DMS114 treated with DMSO at 0.1 percent for 48 hours (cell line): ENCODE results near the gene ARSB.
"Not testable (repeated sequence)": the region's sequence is repeated elsewhere in the genome, so short reads cannot be mapped to it uniquely, and the experiment has no call there.

ENCODE experiments used
- DNase-seq: peaks from one replicate; lab custom pipeline; 2025; ENCODE audit not compliant: unreplicated experiment; lab: John Stamatoyannopoulos, UW

The ARSB gene

DNA sequence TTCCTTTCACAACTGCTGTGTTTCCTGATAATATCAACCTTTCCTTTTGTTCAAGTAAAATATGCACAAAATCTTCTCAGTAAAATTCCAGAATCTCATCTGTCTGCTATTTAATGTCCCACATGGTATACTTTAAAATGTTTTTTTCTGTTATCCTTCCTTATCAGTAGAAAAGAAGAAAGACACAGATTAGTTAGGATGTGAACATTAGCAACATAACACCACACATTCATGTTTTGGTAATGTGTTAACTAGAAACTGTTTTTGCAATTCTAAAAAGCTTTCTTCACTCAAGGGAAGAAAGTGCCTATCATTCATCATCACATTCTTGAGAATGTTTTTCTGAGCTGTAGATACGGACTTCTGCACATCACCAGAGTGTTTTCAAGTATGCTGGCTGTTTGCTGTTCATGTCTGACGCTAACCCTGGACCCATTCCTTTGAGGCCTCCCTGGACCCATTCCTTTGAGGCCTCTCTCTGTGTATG lies 10.5 kb upstream of the ARSB start:
- no peak for DNase-seq

DNA sequence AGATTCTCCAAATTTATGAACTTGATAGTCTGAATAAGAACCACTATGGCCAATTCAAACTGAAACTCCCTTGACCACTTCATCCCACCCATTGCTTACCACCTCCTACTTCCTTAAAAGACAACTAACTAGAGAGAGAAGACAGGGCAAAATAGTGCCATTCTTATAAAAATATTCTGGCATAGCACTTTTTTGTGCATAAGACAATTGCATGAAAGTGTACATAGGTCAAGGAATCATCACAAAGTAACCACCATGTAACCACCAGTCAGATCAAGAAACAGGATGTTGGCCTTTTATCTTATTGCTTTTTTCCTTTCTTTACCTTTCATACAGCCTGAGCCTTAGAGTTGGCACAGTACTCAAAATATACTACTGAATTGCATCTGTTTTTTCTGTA lies 8.1 kb upstream of the ARSB start:
- no peak for DNase-seq

DNA sequence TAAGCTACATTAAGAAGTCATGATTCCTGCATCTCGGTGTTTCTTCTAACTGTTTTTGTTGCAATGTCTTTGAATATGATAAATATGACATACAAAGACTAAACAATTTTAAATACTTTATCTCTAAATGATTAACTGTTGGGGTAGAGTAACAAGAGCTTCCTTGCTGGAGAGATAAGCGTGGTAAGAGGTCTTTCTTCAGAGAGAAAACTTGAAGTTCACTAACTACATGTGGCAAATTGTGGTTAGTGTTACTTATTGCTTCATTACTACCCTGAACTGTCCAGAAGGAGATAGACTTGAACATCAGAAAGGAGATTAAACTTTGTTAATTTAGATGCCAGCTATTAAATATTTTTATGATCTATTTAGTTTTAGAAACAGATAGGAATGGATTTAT lies 7.0 kb upstream of the ARSB start:
- no peak for DNase-seq

- DNase-seq: no peak
Observed at GRCh38 chr5:78989080-78989479, 4.0 kb upstream of the ARSB start.

DNA sequence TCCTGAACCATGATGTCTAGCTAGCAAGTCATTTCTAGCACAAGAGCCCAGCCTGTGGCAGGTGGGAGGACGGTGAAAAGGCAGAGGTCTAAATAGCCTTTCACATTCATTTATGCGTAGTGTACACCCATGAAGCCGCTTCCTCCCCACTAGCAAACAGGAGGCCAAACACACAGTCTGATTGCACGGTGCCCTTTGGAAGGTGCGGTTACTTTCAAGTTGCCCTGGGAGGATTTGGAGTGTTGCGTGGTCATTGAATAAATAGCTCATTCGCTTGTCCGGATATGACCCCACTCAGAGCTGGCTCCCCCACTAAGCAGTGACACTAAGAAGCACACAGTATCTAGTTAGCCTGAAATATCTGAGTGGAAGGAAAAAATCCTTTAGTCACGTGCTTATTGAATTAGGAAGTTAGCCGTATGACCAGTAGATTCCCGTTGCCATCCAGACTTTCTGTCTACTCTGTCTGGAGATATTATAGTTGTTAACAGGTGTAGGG lies 664 bp upstream of the ARSB start:
- DNase-seq: no peak

DNA sequence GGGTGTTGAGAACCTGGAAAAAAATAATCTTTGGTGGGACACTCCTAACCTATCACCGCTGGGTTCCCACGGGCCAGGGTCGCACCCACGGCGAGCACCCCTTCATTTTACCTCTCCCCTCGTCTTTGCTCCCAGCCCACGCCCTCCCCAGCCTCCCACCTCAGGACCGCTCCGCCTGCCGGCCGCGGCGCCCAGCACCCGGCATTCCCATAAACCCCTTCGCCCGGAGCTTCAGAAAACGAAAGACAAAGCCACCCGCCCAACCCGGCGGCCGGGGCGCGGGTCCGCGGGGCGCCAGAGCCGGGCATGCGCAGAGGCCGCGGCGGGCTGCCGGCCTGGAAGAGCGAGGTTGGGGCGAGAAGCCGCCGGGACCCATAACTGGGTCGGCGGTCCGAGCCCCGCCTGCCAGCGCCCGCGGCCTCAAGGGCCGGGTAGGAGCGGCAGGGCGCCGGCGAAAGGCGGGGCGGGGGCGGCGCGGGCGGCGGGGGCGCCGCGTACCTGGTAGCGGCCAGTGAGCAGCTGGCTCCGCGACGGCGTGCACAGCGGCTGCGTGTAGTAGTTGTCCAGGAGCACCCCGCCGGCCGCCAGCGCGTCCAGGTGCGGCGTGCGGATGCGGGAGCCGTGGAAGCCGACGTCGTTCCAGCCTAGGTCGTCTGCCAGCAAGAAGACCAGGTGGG lies 533 bp downstream of the ARSB start:
- peak; percentile 69 for DNase-seq

DNA sequence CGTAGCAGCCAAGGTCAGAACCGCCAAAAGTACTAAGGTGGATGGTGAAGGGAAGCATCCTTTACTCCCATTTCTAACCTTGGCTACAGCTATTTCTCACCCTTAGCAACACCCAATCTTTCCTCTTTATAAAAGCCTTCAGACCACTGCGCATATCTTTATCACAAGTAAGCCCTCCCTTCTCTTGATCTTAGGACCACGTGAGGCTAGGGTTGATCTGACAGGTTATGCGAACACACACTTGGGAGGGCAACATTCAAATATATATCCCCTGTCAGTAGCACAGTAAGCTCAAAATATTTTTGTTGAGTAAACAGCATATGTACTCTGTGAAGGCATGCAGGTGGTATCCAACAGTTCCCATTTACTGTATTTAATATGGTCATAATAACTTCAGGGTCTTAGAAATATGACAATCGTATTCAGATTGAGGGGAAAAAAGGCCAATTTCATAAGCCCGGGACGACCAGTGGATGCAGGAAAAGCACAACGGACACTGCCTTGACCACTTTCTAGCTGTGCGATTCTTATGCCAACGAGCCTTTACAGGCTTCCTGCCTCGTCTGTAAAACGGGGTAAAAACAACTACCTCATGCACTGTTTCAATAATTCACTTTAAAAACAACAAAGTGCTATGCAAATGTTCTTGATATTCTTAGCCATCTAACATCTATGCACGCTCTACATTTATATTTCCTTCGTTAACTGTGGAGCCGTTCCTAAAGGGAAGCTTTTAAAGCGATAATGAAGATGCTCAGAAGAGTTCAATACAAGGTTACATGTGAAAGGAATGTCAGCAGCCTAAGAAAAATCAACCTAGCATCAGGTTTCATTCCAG lies 1.3 kb downstream of the ARSB start:
- no peak for DNase-seq

- DNase-seq: not testable (repeated sequence)
Observed at GRCh38 chr5:78983194-78983593, 1.9 kb downstream of the ARSB start.

DNA sequence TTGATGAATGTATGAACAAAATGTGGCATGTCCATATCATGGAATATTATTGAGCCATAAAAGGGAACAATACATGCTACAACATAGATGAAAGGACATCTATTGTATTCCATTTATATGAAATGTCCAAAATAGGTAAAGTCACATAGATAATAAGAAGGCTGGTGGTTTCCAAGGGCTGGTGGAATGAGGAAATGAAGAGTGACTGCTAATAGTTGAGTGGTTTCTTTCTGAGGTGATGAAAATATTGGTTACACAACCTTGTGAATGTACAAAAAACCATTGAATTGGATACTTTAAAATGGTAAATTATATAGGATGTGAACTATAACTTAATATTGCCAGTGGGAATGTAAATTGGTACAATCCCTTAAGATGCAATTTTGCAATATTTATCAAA lies 5.2 kb downstream of the ARSB start:
- no peak for DNase-seq

- no peak for DNase-seq
Observed at GRCh38 chr5:78979117-78979742, 5.9 kb downstream of the ARSB start.

GRCh38 chr5:78975035-78975434 lies 10.1 kb downstream of the ARSB start:
- no peak for DNase-seq

DNA sequence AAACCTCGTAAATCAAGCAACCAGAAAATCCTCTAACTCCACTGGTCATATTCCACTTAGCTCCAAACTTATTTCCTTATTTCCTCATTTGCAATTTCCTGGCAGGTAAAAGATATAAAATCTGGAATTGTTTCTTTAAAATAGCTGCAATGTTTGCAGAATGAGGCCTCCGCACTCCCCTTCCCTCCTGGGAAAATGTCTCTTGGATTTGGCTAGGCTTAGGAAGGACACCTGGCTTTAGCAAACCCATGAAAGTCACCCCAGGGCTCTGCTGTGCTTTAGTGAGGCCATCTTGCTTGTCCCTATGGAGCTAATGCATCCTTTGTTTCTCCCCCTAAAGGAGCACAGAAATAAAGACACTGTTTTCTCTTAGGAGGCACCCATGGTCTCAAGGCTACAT lies 10.5 kb downstream of the ARSB start:
- DNase-seq: no peak

GRCh38 chr5:78974011-78974410 lies 11.1 kb downstream of the ARSB start:
- DNase-seq: no peak

- DNase-seq: no peak
Observed at GRCh38 chr5:78972654-78973428, 12.3 kb downstream of the ARSB start.

GRCh38 chr5:78971998-78972397 lies 13.1 kb downstream of the ARSB start:
- no peak for DNase-seq

GRCh38 chr5:78968781-78969180 lies 16.3 kb downstream of the ARSB start:
- no peak for DNase-seq

DNA sequence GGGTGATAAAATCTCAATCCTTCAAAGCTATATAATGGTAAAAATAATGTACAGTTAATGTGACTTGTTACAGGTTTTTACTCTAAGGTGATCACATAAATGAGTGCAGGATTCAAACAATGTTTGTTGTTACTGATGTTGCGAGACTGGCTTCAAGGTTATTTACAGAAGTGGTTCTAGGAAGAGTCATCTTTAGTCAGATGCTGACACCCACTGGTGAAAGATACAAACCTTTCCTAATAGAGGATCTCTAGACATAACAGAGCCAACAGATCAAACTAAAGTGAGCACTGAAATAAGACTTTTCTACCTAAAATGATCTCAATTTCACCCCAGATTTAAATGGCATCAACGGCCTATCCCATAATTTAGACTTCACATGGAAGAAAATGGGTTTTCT lies 20.2 kb downstream of the ARSB start:
- DNase-seq: peak; percentile 39

DNA sequence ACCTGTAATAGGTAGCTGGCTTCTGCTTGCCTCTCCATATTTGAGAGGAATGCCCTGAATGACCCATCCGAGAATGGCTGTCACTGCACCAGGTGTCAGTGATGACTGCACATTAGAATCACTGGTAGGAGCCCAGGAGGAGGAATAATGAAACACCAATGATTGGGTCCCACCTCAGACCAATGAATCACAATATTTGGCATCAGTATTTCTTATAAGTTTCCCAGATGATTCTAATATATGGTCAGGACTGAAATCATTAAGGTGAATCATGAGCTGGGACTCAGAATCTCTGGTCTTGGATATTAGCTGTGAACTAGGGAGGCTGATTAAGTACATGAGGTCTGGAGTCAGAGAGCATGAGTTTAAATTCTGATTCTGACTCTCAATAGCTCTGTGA lies 23.4 kb downstream of the ARSB start:
- DNase-seq: no peak

- no peak for DNase-seq
Observed at GRCh38 chr5:78959767-78960166, 25.3 kb downstream of the ARSB start.

DNA sequence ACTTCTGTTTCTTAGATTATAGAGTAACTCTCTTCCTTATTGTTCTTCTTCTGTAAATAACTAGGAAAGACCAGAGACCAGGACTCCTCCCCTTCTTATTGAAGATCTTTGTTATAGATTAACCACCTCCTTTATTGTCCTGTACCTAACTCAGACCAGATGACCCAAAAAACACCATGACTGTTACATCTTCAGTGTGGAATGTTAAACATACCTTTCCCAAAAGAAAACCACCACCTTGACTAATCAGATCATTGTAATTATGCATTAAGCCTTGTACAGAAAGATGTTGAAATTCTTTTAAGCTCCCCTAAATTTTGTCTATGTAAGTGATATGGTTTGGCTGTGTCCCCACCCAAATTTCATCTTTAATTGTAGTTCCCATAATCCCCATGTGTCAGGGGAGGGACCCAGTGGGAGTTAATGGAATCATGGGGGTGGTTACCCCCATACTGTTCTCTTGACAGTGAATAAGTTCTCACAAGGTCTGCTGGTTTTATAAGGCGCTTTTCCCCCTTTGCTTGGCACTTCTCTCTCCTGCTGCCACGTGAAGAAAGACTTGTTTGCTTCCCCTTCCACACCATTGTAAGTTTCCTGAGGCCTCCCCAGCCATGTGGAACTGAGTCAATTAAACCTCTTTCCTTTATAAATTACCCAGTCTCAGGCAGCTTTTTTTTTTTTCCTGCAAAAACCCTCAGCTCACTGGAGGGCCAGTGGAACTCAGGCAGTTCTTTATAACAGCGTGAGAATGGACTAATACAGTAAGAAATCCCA lies 26.3 kb downstream of the ARSB start:
- DNase-seq: no peak
